GM19397 (cell line): ENCODE data around the gene TMEM273.

Experiments
- ATAC-seq: cut with Tn5 transposase; IDR thresholded peaks from one replicate; pipeline ENCODE4 v1.9.1; 2021; ENCODE audit warnings: mild to moderate bottlenecking, moderate library complexity; ENCODE audit not compliant: unreplicated experiment

Gene TMEM273

GRCh38 chr10:49177391-49178355 lies 10.5 kb downstream of the TMEM273 start:
- peak; percentile 75 for ATAC-seq

GRCh38 chr10:49176310-49177268 lies 11.6 kb downstream of the TMEM273 start:
- no peak for ATAC-seq

DNA sequence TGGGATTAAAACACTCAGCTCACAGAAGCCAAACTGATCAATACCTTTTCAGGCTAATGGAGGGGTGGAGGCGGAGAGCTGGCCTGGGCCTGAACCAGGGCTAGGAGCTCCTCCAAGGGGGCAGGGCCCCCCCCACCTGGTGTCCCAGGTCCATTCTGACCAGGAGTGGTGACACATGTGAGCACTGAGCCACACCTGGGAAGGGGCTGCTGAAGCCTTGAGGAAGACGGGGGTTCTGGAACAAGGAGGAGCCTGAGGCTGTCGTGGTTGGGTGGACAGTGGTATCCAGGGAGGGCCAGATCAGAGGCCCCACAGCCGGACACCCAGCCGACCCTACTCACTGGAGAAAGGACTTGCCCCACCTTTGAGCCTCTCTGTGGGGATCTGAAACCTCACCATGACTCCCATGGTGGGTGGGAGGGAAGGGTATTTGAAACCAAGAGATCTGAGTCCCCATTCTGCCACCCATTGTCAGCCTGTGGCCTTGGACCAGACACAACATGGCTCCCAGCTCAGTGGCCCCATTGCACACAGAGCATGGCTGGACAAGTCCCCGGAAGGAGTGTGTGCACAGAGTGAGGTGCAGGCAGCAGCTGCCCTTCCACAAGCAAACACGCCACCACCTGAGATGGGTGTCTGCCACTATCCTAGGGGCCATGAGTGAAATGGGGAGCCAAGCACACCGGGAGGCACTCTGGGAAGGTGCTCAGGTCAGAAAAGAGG lies 12.4 kb downstream of the TMEM273 start:
- no peak for ATAC-seq

GRCh38 chr10:49174926-49175500 lies 13.2 kb downstream of the TMEM273 start:
- ATAC-seq: no peak

DNA sequence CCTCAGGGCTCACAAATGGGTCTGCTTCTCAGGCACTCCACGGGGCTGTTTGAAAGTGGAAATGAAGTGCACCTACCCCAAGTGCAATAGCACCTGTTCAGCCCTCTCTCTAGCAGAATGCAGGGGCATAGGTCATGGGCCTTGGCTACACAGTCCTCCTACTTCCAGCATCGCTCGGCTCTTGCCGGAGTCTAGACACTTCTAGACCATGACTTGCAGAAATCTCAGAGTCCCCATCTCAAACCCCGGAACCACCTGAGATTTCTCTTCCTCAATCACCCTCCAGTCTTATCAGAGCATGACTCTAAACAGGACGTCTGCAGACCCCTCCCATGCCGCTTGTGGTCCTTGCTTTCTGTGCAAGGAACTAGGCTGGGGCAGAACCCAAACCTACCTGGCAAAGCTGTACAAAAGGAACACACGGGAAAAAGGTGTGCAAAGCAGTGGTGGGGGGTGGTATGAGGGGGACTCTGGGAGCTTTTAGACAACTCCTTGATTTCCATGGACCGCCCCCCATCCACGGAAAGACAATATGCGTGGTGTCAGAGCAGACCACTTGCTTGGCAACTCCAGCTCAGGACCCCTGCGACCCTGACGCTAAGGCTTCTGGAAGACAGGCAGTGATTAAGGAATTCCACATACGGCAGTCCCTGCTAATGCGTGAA lies 13.8 kb downstream of the TMEM273 start:
- no peak for ATAC-seq

DNA sequence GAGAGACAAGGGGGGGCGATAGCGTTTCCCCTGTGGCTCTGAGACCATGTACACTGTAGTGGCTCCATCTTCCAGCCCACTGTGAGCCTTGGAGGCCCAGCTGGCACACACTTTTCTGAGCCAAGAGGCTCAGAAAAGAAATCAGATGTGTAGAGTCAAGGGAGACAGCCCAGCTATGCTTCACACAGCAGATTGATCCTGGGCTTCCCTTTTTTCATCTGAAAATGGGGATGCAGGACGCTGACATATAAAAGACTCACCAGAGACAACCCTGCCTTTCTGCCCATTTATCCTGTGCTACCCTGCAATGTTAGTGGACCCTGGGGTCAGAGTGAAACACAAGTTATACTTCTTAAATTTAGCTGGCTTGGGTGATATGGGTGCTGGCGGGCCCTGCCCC lies 14.3 kb downstream of the TMEM273 start:
- ATAC-seq: no peak

DNA sequence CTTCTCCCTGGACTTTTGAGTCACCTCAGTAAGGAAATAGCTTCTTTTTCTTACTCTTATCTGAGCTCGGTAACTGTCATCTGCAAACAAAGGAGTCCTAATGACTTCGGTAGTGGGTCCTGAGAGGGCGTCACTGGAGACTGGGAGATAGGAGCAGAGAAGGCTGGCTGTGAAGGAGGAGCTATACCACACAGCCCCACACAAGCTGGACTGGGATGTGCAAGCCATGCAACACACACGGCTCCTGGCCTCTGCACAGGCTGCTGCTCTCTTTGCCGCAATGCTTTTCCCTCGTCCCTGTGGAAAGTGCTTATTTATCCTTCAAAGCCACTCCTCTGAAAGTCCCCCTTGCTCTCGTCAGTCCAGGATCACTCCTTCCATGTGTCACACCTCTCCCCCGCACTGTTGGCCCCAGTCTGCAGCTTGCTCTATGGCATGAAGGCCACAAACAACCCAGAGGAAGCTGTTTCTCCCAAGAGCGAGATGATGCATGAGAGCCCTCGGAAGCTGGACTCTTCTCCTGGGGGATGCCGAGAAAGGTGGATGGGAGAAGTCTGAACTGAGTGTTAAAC lies 14.9 kb downstream of the TMEM273 start:
- no peak for ATAC-seq

- no peak for ATAC-seq
These were observed 15.4 kb downstream of the TMEM273 start for GRCh38 chr10:49172777-49173132.

- ATAC-seq: no peak
These were observed 16.0 kb downstream of the TMEM273 start for GRCh38 chr10:49172061-49172776.

GRCh38 chr10:49171326-49172060 lies 16.7 kb downstream of the TMEM273 start:
- no peak for ATAC-seq

DNA sequence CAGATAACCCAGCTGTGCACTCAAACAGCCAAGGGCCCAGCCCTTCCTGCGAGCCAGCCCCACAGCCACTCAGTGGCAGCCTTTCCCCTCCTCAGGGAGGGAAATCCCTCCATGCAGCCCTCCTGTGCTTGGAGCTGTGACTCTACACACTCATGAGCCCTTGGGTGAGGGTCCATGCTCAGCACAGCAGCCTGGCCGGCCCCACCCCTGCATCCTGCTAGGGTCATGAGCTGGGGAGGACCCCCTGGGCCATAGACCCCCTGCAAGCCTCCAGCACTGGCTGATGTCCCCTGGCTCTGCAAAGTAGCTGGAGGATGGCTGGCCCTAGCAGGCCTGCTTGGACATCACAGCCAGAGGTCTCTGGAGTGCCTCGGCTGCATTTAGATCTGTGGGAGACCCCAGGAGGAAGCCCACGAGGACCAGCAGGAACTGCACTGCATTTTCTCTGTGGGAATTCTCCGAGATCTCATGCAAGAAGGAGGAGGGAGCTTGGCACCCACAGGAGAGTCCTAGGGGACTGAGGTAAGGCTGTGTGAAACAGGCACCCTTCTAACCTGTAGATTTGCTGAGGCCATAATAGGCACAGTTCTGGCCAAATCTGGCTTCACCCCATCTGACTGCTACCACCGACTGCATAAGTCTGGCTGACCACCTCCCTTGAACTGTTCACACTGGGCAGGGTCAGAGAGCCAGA lies 17.4 kb downstream of the TMEM273 start:
- ATAC-seq: no peak

- ATAC-seq: no peak
These were observed 18.4 kb downstream of the TMEM273 start for GRCh38 chr10:49169776-49170175.

DNA sequence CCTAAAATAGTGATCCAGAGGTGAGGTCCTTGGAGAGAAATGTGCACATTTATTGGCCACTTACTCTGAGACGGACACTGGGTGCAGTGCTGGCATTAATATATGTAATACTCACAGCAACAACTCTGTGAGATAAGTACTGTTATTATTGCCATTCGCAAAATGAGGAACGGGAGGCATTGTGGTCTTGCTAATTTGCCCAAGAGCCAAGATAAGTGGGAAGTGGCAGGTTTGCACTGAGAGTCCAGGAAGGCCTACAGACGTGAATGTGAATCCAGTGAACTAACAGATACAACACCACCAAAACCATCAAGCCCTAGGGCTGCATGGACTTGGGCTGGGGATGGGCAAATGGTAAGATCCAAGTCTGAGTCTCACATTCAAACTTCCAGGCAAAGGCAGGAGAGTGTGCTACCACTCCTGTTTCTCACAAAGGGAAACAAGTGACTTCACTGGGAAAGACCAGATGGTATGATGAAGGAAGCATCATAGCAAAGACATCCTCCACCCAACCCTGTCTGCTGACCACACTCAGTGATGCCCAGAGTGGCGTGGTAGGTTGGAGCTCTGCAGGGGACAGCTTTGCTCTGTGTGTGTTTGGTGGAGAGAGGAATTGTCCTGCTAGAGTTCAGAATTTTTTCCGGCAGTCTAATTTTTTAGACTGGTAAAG lies 19.2 kb downstream of the TMEM273 start:
- no peak for ATAC-seq

DNA sequence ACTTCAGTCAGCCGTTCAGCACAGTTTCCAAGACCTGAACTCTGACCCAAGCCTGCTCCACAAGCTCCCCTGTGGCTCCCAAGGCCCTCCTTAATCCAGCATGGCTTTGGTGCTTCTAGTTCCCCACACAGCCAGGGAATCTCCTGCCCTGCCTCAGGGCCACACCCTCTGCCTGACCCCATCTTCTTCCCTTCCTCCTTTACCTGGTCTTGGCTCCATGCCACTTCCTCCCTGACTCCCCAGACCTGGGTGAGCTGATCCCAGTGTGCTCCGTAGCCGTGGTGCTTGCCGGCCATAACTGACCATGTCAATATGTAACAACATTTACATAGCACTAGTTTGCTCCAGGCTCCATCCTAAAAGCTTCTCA lies 20.0 kb downstream of the TMEM273 start:
- ATAC-seq: no peak

DNA sequence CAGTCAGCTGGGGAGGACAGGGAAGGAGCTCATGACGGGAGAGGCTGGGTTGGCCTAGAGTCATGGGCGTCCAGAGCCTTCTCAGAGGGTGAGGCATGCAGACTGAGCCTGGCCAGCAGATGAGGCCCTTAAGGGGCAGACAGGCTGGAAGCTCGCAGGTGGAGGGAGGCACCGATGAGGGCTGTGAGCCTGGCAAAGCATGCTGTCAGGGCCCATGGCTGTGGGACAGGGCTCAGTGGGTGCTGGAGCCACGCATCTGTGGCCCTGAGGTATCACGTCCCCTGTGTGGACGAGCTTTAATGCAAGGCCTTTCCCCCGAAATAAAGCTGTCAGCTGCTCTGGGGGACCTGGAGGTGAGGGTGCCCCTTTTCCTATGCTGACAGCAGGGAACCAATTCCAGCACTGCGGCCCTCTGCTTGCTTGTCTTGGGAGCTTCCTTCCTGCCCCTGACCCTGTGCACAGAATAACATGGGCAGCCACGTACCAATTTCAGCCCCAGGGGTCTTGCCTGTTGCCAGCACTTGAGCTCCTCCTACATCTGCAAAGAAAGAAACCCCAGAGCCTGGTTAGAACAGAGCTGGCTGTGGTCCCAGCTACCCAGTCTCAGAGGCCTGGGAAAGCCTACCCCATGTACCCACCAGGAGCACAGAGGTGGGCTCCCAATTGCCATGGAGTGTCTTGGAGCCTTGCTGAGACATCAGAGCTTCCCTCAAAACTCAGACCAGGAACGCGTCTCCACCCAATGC lies 20.6 kb downstream of the TMEM273 start:
- ATAC-seq: no peak

DNA sequence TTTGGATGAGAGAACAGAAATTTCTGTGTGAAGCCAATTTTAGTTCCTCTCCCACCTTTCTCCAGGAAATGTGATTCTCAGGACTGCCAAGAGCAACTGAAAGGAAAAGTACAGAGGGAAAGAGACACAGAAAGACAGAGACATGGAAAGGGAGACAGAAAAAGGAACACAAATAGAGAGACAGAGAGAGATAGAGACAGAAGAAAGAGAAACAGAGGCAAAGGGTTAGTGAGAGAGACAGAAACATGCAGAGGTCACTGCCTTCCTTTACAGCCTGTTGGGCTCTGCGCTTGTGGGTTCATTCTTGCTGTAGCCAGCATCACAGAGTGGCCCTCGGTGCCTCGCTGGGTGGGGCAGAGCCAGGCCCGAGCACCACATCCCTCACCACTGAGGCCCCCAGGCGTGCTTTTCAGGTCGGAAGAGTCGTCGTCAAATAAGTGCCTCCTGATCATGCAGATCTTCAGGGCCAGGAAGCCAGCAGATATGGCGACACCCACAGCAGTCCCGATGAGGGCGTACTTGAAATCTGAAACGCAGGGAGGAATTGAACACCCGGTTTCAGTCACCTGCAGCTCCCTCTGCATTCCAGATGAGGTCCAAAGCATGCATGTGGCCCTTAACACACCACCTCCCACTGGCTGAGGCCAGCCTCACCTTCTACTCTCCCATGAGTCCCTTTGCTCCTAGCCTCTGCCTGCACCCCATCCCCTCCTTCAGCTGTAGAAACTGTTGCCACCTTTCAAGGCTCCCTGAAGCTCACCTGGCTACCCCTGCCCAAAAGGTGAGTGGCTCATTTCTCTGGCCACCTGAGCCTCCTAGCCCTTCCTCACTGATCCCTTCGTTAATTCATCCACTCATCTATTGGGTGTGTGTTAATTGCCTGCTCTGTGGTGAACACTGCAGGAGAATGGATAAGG lies 21.4 kb downstream of the TMEM273 start:
- ATAC-seq: no peak
